A549 (cell line): ENCODE measurements around the gene TMEM79.

Source experiments
- CBX8 ChIP-seq: fragments of 200-600 bp; sonication (generic); IDR thresholded peaks from 2 replicates; pipeline ENCODE4 v1.6.1; 2016
- EHMT2 ChIP-seq: fragments of 200-600 bp; sonication (generic); IDR thresholded peaks from 2 replicates; pipeline ENCODE4 v1.6.1; 2016; ENCODE audit warnings: antibody characterized with exemption, low read depth, mild to moderate bottlenecking, moderate library complexity
- REST ChIP-seq: fragments of 200-600 bp; sonication (generic); IDR thresholded peaks from 2 replicates; pipeline ENCODE4 v1.6.1; 2016; ENCODE audit warnings: antibody characterized with exemption, mild to moderate bottlenecking, moderate library complexity
- RFX5 ChIP-seq: fragments of 450-650 bp; IDR thresholded peaks from 2 replicates; pipeline ENCODE4 v1.7.1; 2014; ENCODE audit warnings: antibody characterized with exemption, mild to moderate bottlenecking, moderate library complexity
- SMC3 ChIP-seq: fragments of >200 bp; sonication (Bioruptor Twin); formaldehyde crosslinking; IDR thresholded peaks from 3 replicates; pipeline ENCODE4 v1.6.1; 2018; ENCODE audit warnings: inconsistent platforms
- ZC3H11A ChIP-seq: fragments of 450-650 bp; IDR thresholded peaks from 2 replicates; pipeline ENCODE4 v1.6.1; 2014; ENCODE audit warnings: antibody characterized with exemption, mild to moderate bottlenecking
- ZNF302 ChIP-seq: fragments of 250-450 bp; sonication (Bioruptor Pico); IDR thresholded peaks from 2 replicates; pipeline ENCODE4 v1.9.0; 2021; ENCODE audit warnings: inconsistent platforms, mild to moderate bottlenecking, moderate library complexity
- TF ChIP-seq, protein P1 (sequence below): IDR thresholded peaks from 2 replicates; pipeline ENCODE4 v1.6.1; 2012
- TF ChIP-seq, protein P2 (sequence below): fragments of >200 bp; sonication (Bioruptor Twin); formaldehyde crosslinking; IDR thresholded peaks from 3 replicates; pipeline ENCODE4 v1.5.1; 2016

DNA sequence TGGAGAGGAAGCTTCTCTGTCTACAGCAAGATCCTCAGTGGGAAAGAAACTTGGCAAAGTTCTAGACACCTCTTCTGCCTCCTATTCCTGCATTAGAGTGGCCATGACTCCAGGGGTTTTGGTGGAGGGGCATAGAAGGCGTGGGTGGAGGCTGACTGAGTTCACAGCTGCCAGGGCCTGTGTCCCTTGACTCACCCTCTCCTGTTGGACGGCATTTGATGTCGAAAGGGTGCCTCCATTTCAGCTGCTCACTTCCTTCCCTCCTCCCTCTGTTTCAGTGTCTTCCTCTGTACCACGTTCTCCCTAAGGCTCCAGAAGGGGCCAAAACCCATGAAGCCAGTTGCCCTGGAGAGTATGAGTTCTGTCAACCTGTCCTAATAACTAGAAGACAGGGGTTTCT, 632 bp downstream of the TMEM79 start:
- TF ChIP-seq, protein P1, sequence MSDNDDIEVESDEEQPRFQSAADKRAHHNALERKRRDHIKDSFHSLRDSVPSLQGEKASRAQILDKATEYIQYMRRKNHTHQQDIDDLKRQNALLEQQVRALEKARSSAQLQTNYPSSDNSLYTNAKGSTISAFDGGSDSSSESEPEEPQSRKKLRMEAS = no peak
- TF ChIP-seq, protein P2, sequence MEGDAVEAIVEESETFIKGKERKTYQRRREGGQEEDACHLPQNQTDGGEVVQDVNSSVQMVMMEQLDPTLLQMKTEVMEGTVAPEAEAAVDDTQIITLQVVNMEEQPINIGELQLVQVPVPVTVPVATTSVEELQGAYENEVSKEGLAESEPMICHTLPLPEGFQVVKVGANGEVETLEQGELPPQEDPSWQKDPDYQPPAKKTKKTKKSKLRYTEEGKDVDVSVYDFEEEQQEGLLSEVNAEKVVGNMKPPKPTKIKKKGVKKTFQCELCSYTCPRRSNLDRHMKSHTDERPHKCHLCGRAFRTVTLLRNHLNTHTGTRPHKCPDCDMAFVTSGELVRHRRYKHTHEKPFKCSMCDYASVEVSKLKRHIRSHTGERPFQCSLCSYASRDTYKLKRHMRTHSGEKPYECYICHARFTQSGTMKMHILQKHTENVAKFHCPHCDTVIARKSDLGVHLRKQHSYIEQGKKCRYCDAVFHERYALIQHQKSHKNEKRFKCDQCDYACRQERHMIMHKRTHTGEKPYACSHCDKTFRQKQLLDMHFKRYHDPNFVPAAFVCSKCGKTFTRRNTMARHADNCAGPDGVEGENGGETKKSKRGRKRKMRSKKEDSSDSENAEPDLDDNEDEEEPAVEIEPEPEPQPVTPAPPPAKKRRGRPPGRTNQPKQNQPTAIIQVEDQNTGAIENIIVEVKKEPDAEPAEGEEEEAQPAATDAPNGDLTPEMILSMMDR = no peak
- TF ChIP-seq ZNF302 = no peak
- no peak for TF ChIP-seq EHMT2
- no peak for TF ChIP-seq CBX8
- TF ChIP-seq SMC3 = no peak
- TF ChIP-seq REST = no peak
- no peak for TF ChIP-seq ZC3H11A
- no peak for TF ChIP-seq RFX5
